Ishikawa (cell line): Measurements from ENCODE around the gene CACNB3.

Experiments used
- CEBPB ChIP-seq: IDR thresholded peaks from 2 replicates; pipeline ENCODE4 v1.6.1; 2012
- CREB1 ChIP-seq: IDR thresholded peaks from 2 replicates; pipeline ENCODE4 v1.6.1; 2012; ENCODE audit warnings: low read depth
- EGR1 ChIP-seq: IDR thresholded peaks from 2 replicates; pipeline ENCODE4 v1.6.1; 2012
- EP300 ChIP-seq: IDR thresholded peaks from 2 replicates; pipeline ENCODE4 v1.6.1; 2012; ENCODE audit warnings: borderline replicate concordance
- FOXM1 ChIP-seq: IDR thresholded peaks from 2 replicates; pipeline ENCODE4 v1.6.1; 2012; ENCODE audit warnings: low read depth, borderline replicate concordance
- NFIC ChIP-seq: IDR thresholded peaks from 2 replicates; pipeline ENCODE4 v1.6.1; 2012
- RAD21 ChIP-seq: IDR thresholded peaks from 2 replicates; pipeline ENCODE4 v1.6.1; 2012; ENCODE audit warnings: low read depth
- TAF1 ChIP-seq: IDR thresholded peaks from 2 replicates; pipeline ENCODE4 v1.6.1; 2012; ENCODE audit warnings: low read depth, mild to moderate bottlenecking
- TCF12 ChIP-seq: IDR thresholded peaks from 2 replicates; pipeline ENCODE4 v1.6.1; 2012; ENCODE audit warnings: low read depth
- YY1 ChIP-seq: IDR thresholded peaks from 2 replicates; pipeline ENCODE4 v1.6.1; 2012; ENCODE audit warnings: low read depth
- TF ChIP-seq, protein P1 (sequence below): IDR thresholded peaks from 2 replicates; pipeline ENCODE4 v1.6.1; 2012
- TF ChIP-seq, protein P2 (sequence below): IDR thresholded peaks from 2 replicates; pipeline ENCODE4 v1.6.1; 2012; ENCODE audit warnings: low read depth, mild to moderate bottlenecking
- TF ChIP-seq, protein P3 (sequence below): IDR thresholded peaks from 2 replicates; pipeline ENCODE4 v1.6.1; 2012

DNA sequence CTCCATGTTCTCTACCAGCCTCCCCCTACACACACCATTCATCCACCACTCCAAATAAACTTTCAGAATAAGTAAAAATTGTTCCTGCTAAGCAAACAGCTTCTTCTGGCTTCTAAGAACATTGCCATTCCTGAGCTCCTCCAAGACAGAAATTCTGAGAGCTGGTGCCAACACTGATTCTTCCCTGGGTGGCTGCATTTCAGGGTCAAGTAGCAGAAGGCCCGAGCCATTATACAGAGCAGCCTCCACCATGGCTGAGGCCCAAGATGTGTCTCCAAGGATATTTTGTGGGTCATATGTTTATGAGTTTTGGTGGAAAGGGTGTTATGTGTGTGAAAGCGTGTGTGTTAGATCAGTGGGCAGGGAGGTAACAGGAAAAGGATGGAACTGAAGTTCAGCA lies 50.9 kb downstream of the CACNB3 start:
- TF ChIP-seq CREB1: no peak
- TF ChIP-seq EP300: no peak
- no peak for TF ChIP-seq CEBPB
- no peak for TF ChIP-seq NFIC
- TF ChIP-seq TCF12: no peak
- no peak for TF ChIP-seq YY1
- TF ChIP-seq RAD21: no peak
- TF ChIP-seq, protein P1, sequence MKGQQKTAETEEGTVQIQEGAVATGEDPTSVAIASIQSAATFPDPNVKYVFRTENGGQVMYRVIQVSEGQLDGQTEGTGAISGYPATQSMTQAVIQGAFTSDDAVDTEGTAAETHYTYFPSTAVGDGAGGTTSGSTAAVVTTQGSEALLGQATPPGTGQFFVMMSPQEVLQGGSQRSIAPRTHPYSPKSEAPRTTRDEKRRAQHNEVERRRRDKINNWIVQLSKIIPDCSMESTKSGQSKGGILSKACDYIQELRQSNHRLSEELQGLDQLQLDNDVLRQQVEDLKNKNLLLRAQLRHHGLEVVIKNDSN: no peak
- TF ChIP-seq TAF1: no peak
- no peak for TF ChIP-seq EGR1
- no peak for TF ChIP-seq FOXM1
- TF ChIP-seq, protein P2, sequence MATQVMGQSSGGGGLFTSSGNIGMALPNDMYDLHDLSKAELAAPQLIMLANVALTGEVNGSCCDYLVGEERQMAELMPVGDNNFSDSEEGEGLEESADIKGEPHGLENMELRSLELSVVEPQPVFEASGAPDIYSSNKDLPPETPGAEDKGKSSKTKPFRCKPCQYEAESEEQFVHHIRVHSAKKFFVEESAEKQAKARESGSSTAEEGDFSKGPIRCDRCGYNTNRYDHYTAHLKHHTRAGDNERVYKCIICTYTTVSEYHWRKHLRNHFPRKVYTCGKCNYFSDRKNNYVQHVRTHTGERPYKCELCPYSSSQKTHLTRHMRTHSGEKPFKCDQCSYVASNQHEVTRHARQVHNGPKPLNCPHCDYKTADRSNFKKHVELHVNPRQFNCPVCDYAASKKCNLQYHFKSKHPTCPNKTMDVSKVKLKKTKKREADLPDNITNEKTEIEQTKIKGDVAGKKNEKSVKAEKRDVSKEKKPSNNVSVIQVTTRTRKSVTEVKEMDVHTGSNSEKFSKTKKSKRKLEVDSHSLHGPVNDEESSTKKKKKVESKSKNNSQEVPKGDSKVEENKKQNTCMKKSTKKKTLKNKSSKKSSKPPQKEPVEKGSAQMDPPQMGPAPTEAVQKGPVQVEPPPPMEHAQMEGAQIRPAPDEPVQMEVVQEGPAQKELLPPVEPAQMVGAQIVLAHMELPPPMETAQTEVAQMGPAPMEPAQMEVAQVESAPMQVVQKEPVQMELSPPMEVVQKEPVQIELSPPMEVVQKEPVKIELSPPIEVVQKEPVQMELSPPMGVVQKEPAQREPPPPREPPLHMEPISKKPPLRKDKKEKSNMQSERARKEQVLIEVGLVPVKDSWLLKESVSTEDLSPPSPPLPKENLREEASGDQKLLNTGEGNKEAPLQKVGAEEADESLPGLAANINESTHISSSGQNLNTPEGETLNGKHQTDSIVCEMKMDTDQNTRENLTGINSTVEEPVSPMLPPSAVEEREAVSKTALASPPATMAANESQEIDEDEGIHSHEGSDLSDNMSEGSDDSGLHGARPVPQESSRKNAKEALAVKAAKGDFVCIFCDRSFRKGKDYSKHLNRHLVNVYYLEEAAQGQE: no peak
- TF ChIP-seq, protein P3, sequence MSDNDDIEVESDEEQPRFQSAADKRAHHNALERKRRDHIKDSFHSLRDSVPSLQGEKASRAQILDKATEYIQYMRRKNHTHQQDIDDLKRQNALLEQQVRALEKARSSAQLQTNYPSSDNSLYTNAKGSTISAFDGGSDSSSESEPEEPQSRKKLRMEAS: no peak
